NCI-H146 treated with DMSO at 0.1 percent for 48 hours (cell line): ENCODE measurements around the gene MIOX.
"Not testable (repeated sequence)": the region's sequence is repeated elsewhere in the genome, so short reads cannot be mapped to it uniquely, and the experiment has no call there.

Experiments
- DNase-seq: peaks from one replicate; lab custom pipeline; 2025; ENCODE audit not compliant: unreplicated experiment; lab: John Stamatoyannopoulos, UW

The MIOX gene

DNA sequence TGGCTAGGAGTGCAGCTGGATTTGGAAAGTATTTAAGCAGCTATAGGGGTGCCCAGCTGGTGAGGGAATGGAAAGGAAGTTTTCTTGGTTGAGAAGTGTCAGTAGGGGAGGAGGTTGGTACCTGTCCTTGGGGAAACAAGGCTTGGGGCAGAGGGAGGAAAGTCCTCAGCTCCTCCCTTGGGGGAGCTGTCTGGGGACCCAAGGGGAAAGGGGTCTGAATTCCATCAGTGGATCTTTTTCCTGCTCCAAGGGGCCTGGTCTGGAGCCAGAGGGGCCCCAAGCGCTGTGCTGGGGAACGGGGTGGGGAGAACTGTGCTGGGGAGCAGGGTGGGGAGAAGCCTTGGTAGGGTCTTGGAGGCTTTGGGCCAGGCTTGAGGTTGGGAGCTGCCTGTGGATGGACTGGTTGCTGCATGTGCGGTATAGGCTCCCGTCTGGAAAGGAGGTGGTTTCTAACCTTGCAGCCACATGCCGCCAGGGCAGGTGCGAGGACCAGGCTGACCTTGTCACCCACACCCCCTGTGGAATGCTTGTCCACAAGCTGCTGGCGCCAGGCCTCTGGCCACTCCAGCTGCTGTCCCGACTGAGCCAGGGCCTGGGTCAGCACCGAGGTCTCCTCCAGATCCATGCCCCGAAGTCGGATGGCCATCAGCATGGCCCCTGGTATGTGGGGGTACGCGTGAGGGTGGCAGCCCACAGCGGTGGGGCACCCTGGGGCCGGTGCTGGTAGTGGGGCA, 42.2 kb downstream of the MIOX start:
- DNase-seq: no peak

DNA sequence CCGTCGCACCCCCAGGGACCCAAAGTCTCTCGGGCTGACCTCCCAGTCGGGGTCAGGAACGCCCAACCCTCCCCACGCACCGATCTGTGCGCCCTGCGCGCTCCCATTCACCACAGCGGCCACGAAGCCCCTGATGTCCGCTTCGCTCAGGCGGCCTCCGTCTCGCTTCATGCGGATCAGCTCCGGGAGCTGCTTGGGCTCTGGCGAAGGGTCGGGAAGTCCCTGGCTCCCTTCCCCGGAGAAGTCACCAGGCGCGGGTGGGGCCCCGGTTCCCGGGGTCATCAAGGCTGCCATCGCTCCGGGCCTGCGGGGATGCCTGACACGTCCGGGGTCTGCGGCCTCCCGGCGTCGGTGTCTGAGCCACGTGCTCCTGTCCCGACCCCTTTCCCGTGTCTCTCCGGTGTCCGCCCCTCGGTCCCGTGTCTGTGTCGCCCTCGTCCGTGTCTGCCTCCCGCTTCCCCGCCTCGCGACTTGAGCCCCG, 42.8 kb downstream of the MIOX start:
- DNase-seq: no peak

DNA sequence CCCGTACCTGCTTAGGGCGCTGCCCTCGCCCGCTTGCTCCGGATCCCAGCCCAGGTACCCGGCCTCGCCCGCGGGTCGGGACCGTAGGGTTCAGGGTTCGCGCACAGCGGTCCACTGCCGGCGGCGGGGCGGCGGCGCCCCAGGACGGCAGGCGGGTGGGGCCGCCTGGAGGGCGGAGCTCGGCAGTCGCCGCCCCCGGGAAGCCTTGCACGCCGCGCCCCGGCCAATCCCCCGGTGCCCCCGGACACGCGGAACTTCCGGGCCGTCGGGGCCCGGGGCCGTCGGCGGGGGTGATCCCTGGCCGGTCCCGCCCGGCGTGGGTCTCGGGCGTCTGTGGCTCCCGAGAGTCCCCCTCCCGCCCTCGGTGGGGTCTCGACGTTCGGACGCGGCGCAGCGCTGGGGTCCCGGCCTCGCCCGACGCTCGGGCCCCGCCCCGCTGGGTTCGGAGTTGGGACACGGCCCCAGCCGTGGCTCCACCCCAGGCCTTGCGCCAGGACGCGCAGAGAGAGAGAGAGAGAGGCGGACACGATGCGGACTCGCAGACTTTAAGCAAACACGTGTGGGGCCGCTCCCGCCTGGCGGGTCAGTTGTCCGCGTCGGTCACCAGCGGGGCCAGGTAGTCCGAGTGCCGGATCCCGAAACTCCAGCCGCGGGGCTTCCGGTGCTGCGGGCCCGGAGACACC, 43.4 kb downstream of the MIOX start, which contains the start of gene TYMP:
Gene TYMP, minus strand, starts transcription at position 116 of the 683 bp plus-strand sequence. CDS start 303 bp downstream, outside the sequence.
- DNase-seq: no peak

DNA sequence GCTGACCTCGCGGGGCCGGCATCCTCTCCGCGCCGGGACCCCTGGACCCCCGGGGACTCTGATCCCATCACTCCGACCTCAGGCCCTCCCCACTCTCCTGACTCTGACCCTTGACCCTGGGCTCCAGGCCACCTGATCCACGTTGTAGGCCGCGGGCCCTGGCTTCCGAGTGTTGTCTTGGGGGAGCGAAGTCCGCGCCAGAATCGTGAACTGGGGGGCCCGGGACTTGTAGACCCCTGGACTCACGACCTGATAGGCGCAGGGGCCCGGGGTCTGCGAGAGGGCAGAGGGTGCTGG, 43.9 kb downstream of the MIOX start:
- no peak for DNase-seq

DNA sequence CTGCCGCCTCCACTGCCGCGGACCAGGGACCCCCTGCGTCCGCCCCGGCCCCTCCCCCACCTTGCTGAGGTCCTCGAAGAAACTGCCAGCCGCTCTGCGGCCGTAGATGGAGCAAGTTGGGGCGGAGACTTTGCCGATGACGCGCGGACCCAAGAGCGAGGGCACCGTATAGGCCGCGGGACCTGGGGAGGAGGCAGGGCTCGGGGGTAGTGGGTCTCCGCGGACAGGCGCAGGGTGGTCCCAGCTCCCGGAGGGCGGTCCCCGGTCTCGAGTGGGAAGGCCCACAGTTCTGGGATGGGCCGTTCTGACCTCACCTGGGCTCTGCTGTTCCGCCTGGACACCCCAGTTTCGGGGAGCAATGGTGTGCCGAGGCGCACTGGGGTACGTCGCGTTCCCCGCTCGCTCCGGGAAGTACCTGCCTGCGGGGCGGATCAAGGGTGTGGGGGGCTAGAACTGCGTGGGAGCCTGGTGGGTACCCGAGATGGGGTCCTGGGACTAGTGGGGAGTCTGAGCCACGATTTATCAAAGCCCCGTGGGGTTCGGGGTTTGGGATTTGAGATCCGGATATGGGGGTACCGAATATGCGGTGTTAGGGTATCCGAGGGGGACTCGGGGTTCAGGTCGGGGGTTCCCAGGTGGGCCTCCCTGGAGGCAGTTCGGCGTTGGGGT, 44.4 kb downstream of the MIOX start:
- DNase-seq: no peak

DNA sequence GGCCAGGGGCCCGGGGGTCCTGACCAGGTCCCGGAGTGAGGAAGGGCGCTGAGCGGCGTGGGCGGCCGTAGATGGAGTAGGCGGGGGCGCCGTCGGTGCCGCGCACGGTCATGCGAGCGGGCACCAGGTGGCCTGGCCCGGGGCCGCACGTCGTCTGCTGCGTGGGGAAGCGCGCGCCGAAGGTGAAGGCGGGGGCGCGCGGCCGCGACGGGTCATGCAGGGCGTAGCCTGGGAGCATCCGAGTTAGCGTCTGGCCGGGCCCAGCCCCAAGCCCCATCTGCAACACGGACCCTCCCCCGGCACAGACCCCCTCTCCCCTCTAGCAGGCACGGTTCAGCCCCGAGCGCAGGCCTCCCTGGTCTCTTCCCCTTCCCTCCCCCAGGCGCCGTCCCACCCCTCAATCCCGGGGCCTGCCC, 44.9 kb downstream of the MIOX start:
- DNase-seq: no peak

DNA sequence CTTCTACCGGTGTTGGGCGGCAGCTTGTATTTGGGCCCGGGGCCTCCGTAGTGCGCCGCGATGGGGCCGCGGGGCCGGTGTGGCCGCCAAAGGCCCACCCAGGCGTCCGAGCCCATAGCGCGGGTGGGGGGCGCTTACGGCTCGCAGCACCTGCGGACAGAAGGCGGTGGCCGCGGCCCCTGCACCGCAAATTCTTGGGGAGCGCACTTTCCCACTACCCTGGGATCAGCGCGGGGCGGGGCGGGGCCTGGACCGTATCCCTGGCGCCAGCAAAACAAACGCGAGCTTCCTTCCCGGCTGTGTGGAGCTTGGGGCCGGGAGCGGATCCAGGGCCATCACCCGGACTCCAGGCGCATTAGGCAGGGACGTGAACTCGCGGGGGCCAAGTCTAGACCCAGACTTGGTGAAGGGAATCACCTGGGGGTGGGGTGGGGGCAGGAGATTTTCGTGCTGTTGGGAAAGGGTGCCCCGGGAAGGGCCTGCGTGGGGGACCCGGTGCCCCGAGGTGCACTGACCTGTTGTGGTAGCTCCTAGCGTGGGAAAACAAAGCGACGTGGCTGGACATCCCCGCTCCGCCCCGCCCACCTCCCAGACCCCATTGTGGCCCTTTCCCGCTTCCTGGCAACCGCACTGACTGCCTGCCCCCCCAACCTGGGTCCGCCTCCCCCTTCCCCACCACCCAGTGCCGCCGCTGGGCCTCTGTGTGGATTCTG, 45.5 kb downstream of the MIOX start:
- no peak for DNase-seq

DNA sequence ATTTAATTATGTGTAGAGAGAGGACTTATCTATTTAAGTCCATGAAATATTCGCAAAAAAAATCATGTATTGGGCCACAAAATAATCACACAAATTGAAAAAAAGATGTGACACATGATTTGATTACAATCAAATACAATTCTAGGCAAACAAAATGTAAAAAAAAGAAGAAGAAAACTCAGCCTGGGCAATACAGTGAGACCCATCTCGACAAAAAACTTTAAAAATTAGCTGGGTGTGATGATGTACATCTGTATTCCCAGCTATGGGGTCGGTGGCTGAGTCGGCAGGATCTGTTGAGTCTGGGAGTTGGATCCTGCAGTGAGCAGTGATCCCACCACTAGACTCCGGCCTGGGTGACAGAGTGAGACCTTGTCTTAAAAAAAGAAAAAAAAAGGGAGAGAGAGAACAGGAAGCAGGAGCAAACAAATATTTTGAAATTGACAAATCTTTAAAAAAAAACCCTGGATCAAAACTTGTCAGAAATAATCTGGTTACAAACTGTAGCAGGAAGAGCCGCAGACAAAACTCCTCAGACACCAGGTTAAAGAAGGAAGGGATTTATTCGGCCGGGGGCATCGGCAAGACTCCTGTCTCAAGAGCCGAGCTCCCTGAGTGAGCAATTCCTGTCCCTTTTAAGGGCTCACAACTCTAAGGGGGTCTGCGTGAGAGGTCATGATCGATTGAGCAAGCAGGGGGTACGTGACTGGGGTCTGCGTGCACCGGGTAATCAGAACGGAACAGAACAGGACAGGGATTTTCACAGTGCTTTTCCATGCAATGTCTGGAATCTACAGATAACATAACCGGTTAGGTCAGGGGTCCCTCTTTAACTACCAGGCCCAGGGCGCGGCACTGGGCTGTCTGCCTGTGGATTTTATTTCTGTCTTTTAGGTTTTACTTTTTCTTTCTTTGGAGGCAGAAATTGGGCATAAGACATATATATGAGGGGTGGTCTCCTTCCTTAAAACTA, 46.5 kb downstream of the MIOX start:
- no peak for DNase-seq

DNA sequence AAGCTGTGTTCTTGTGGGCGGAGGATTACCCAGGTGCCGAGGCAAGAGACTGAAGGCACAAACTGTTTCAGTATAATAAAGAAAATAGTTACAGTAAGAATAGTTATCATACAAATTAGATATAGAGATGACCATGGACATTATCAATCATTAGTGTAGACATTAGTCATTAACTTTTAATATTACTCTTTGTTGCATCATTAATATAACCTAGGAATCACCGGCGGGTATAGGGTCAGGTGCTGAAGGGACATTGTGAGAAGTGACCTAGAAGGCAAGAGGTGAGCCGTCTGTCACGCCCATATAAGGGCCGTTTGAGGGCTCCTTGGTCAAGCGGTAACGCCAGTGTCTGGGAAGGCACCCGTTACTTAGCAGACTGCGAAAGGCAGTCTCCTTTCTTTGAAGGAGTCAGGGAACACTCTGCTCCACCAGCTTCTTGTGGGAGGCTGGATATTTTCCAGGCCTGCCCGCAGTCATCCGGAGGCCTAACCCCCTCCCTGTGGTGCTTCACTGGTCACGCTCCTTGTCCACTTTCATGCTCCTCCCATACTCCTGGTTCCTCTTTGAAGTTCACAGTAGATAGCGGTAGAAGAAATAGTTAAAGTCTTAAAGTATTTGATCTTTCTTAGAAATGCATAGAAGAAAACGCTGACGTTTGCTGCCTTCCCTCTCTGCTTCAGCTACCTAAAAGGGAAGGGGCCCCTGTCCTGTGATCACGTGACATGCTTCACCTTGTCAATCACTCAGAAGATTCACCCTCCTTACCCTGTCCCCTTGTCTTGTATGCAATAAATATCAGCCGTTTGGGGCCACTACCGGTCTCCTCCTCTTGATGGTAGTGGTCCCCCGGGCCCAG, 47.4 kb downstream of the MIOX start:
- DNase-seq: not testable (repeated sequence)

DNA sequence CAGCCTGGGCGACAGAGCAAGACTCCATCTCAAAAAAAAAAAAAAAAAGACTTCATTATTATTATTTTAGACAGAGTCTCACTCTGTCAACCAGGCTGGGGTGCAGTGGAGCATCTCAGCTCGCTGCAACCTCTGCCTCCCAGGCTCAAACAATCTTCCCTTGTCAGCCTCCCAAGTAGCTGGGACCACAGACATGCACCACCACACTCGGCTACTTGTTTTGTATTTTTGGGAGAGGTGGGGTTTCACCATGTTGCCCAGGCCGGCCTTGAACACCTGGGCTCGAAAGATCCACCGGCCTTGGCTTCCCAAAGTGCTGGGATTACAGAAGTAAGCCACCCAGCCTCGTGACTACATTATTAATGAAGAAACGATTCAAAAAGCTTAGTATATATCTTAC, 48.5 kb downstream of the MIOX start:
- no peak for DNase-seq

DNA sequence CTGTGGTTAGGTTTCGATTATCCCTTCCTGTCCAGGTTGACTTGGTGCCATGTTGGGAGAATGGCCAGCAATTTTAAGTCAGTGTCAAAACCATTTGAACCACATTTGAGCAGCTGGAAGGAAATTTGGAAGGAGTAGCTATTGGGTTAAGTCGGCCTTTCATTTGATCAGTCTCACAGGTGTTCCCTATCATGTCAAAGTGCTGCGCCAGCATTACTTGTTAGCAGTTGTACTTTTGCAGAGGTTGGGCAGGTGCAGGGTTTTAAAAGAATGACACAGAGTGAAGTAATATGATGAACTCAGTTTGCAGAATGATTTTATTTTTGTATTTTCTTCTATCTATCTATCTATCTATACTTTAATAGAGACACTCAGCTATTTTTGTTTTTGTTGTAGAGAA, 49.6 kb downstream of the MIOX start:
- no peak for DNase-seq

DNA sequence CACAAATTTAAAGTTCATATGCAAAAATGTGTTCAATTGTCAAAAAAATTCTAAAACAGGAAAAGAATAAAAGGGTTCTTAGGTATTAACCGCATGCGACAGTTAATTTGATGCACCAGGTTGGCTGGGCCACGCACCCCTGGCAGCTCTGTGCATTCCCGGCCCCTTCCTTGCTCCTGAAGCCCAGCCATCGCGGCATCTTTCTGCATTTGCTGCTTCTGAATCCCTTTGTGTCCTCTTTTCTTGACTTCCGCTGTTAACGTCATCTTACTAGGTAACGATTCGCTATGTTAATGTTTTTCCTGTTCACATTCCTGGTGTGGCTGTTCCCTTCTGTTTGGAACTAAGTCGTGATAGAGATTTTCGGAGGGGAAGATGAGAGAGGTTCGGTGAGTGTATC, 51.1 kb downstream of the MIOX start:
- no peak for DNase-seq
